Mesenchymal stem cell (in vitro differentiated cells and primary cell): ENCODE measurements around the gene HIVEP3.

Source experiments
- DNase-seq: peaks from one replicate; pipeline ENCODE4 v3.0.0-alpha.2; 2013
- H2AFZ ChIP-seq: one replicate; pipeline ENCODE4 v1.6.1; 2013; ENCODE audit warnings: low read depth, mild to moderate bottlenecking, control low read depth, inconsistent platforms, low read length, moderate library complexity
- H2AK5ac ChIP-seq: 2 replicates; pipeline ENCODE4 v1.6.1; 2013; ENCODE audit warnings: low read length, moderate library complexity, mild to moderate bottlenecking, inconsistent platforms; ENCODE audit not compliant: severe bottlenecking
- H2BK120ac ChIP-seq: one replicate; pipeline ENCODE4 v1.6.1; 2013; ENCODE audit warnings: low read depth, mild to moderate bottlenecking, inconsistent platforms, low read length, moderate library complexity
- H2BK12ac ChIP-seq, 2 experiments: one replicate each; pipeline ENCODE4 v1.6.1; 2013; ENCODE audit warnings: inconsistent platforms in 2 of 2, low read length in 2 of 2, mild to moderate bottlenecking in 2 of 2, moderate library complexity in 2 of 2, control low read depth in 1 of 2
- H2BK15ac ChIP-seq: one replicate; pipeline ENCODE4 v1.6.1; 2013; ENCODE audit warnings: mild to moderate bottlenecking, low read depth, inconsistent platforms; ENCODE audit not compliant: poor library complexity, severe bottlenecking
- H2BK5ac ChIP-seq: 2 replicates; pipeline ENCODE4 v1.6.1; 2013; ENCODE audit warnings: low read depth, mild to moderate bottlenecking, low read length, control low read depth, inconsistent platforms; ENCODE audit not compliant: poor library complexity, severe bottlenecking
- H3K14ac ChIP-seq, 2 experiments: one replicate each; pipeline ENCODE4 v1.6.1; 2013; ENCODE audit warnings: inconsistent platforms in 2 of 2, low read length in 2 of 2, control low read depth in 1 of 2, mild to moderate bottlenecking in 1 of 2, moderate library complexity in 1 of 2
- H3K18ac ChIP-seq, 2 experiments: one replicate each; pipeline ENCODE4 v1.6.1; 2013; ENCODE audit warnings: inconsistent platforms in 2 of 2, low read length in 2 of 2, control low read depth in 1 of 2, low read depth in 1 of 2, mild to moderate bottlenecking in 1 of 2
- H3K23ac ChIP-seq, 2 experiments: one replicate each; pipeline ENCODE4 v1.6.1; 2013; ENCODE audit warnings: inconsistent platforms in 2 of 2, low read length in 2 of 2, mild to moderate bottlenecking in 2 of 2, moderate library complexity in 2 of 2, control low read depth in 1 of 2
- H3K27ac ChIP-seq: 2 replicates; pipeline ENCODE4 v1.5.1; 2013; ENCODE audit warnings: mild to moderate bottlenecking, moderate library complexity, low read length, control low read depth, inconsistent platforms; ENCODE audit not compliant: poor library complexity, severe bottlenecking
- H3K27me3 ChIP-seq, 2 experiments: 2 replicates each; pipeline versions ENCODE4 v1.6.1 to v1.7.0; 2013; ENCODE audit warnings: low read length in 2 of 2, mild to moderate bottlenecking in 2 of 2, moderate library complexity in 2 of 2, control low read depth in 1 of 2, inconsistent platforms in 1 of 2; ENCODE audit not compliant: control insufficient read depth in 1 of 2, insufficient read depth in 1 of 2
- H3K36me3 ChIP-seq, 2 experiments: 2 replicates each; pipeline versions ENCODE4 v1.6.1 to v1.7.0; 2013; ENCODE audit warnings: low read length in 2 of 2, control low read depth in 1 of 2, inconsistent platforms in 1 of 2, low read depth in 1 of 2, mild to moderate bottlenecking in 1 of 2; ENCODE audit not compliant: insufficient read depth in 2 of 2, control insufficient read depth in 1 of 2
- H3K4ac ChIP-seq, 2 experiments: one replicate each; pipeline ENCODE4 v1.6.1; 2013; ENCODE audit warnings: inconsistent platforms in 2 of 2, low read length in 2 of 2, mild to moderate bottlenecking in 2 of 2, moderate library complexity in 2 of 2, control low read depth in 1 of 2, low read depth in 1 of 2
- H3K4me1 ChIP-seq: 2 replicates; pipeline ENCODE4 v1.6.1; 2013; ENCODE audit warnings: low read depth, low read length, control low read depth; ENCODE audit not compliant: control insufficient read depth, insufficient read depth
- H3K4me2 ChIP-seq: 2 replicates; pipeline ENCODE4 v1.6.1; 2013; ENCODE audit warnings: low read length, mild to moderate bottlenecking, inconsistent platforms; ENCODE audit not compliant: poor library complexity, severe bottlenecking
- H3K4me3 ChIP-seq, 2 experiments: 2 replicates each; pipeline versions ENCODE4 v1.5.1 to v1.7.0; 2013; ENCODE audit warnings: low read length in 2 of 2, mild to moderate bottlenecking in 2 of 2, control low read depth in 1 of 2, low read depth in 1 of 2; ENCODE audit not compliant: insufficient read depth in 1 of 2
- H3K79me1 ChIP-seq: replicated peaks from 2 replicates; pipeline ENCODE4 v1.6.1; 2013; ENCODE audit warnings: mild to moderate bottlenecking, control low read depth, low read length, inconsistent platforms; ENCODE audit not compliant: poor library complexity, severe bottlenecking
- H3K9ac ChIP-seq: 2 replicates; pipeline ENCODE4 v1.7.0; 2013; ENCODE audit warnings: mild to moderate bottlenecking, low read length, moderate library complexity
- H3K9me3 ChIP-seq: 2 replicates; pipeline ENCODE4 v1.7.0; 2013; ENCODE audit warnings: mild to moderate bottlenecking, low read length; ENCODE audit not compliant: control insufficient read depth
- H4K8ac ChIP-seq: one replicate; pipeline ENCODE4 v1.6.1; 2013; ENCODE audit warnings: inconsistent platforms, mild to moderate bottlenecking, low read length, moderate library complexity
- H4K91ac ChIP-seq: one replicate; pipeline ENCODE4 v1.6.1; 2013; ENCODE audit warnings: mild to moderate bottlenecking, low read length, inconsistent platforms
- WGBS: methylation state at CpG from one replicate; pipeline ENCODE4 v1.1.7; 2013; ENCODE audit warnings: mixed read lengths; 5-methylcytosine and 5-hydroxymethylcytosine counted together

Gene HIVEP3

GRCh38 chr1:41572224-41572623 lies 346.5 kb downstream of the HIVEP3 start:
- Histone ChIP-seq H2AK5ac (no peak overlapping the region), H2BK5ac (no peak overlapping the region), H3K23ac (no peak overlapping the region), H3K4ac (no peak overlapping the region), H3K27me3 (peaks cover 4 to 8% of the 10 kb centered on the region in 2 experiments), H2AFZ (no peak overlapping the region), H3K9me3 (no peaks in the 10 kb centered on the region), H4K91ac (no peak overlapping the region), H3K27ac (no peak overlapping the region), H2BK15ac (no peak overlapping the region), H3K9ac (no peak overlapping the region), H3K4me3 (no peak overlapping the region), H3K36me3 (peaks cover 0 to 13% of the 10 kb centered on the region in 2 experiments), H3K79me1 (peaks cover 1% of the 10 kb centered on the region), H2BK120ac (no peak overlapping the region), H4K8ac (no peak overlapping the region), H3K4me1 (peaks cover 8% of the 10 kb centered on the region), H3K14ac (no peak overlapping the region), H2BK12ac (no peak overlapping the region), H3K4me2 (no peak overlapping the region), H3K18ac (no peak overlapping the region)
- DNase-seq: no peak
- 92% methylated on average over 5 of the region's 5 CpGs for WGBS

GRCh38 chr1:41571041-41571440 lies 347.7 kb downstream of the HIVEP3 start:
- H4K91ac ChIP-seq: no peak overlapping the region
- H3K27me3 ChIP-seq: peaks cover 4 to 11% of the 10 kb centered on the region in 2 experiments
- no peaks in the 10 kb centered on the region for H3K9me3 ChIP-seq
- peaks cover 4% of the 10 kb centered on the region for H3K79me1 ChIP-seq
- H3K4ac ChIP-seq: no peak overlapping the region
- H2BK15ac ChIP-seq: no peak overlapping the region
- H3K9ac ChIP-seq: no peak overlapping the region
- no peak overlapping the region for H2AFZ ChIP-seq
- WGBS: 59% methylated on average over 3 of the region's 3 CpGs
- H3K27ac ChIP-seq: no peak overlapping the region
- no peak overlapping the region for H4K8ac ChIP-seq
- peaks cover 0 to 8% of the 10 kb centered on the region in 2 experiments for H3K36me3 ChIP-seq
- no peak overlapping the region for H3K23ac ChIP-seq
- H2BK12ac ChIP-seq: no peak overlapping the region
- no peak overlapping the region for H3K18ac ChIP-seq
- H2BK120ac ChIP-seq: no peak overlapping the region
- no peak overlapping the region for H3K4me3 ChIP-seq
- no peak overlapping the region for H3K4me2 ChIP-seq
- no peak overlapping the region for H3K14ac ChIP-seq
- peaks cover 8% of the 10 kb centered on the region for H3K4me1 ChIP-seq
- DNase-seq: no peak
- no peak overlapping the region for H2AK5ac ChIP-seq
- H2BK5ac ChIP-seq: no peak overlapping the region

- peaks cover 4% of the 10 kb centered on the region for H3K79me1 ChIP-seq
- no peak overlapping the region for H4K91ac ChIP-seq
- H2BK15ac ChIP-seq: no peak overlapping the region
- H3K4ac ChIP-seq: no peak overlapping the region
- no peaks in the 10 kb centered on the region for H3K9me3 ChIP-seq
- 90% methylated on average over 9 of the region's 9 CpGs for WGBS
- H3K36me3 ChIP-seq: peaks cover 0 to 8% of the 10 kb centered on the region in 2 experiments
- no peak overlapping the region for H3K4me2 ChIP-seq
- no peak overlapping the region for H3K27ac ChIP-seq
- H3K4me1 ChIP-seq: no peaks in the 10 kb centered on the region
- no peak overlapping the region for H3K14ac ChIP-seq
- no peak overlapping the region for H3K18ac ChIP-seq
- H2AK5ac ChIP-seq: no peak overlapping the region
- no peak overlapping the region for H2BK12ac ChIP-seq
- H2AFZ ChIP-seq: no peak overlapping the region
- H3K4me3 ChIP-seq: no peak overlapping the region
- no peak overlapping the region for H2BK120ac ChIP-seq
- DNase-seq: no peak
- H3K9ac ChIP-seq: no peak overlapping the region
- no peak overlapping the region for H3K23ac ChIP-seq
- no peak overlapping the region for H4K8ac ChIP-seq
- no peak overlapping the region for H2BK5ac ChIP-seq
- H3K27me3 ChIP-seq: peaks cover 7 to 16% of the 10 kb centered on the region in 2 experiments
Observed at GRCh38 chr1:41568204-41568603, 350.5 kb downstream of the HIVEP3 start.

GRCh38 chr1:41566969-41567368 lies 351.8 kb downstream of the HIVEP3 start:
- no peak overlapping the region for H4K8ac ChIP-seq
- no peaks in the 10 kb centered on the region for H3K9me3 ChIP-seq
- no peak overlapping the region for H3K23ac ChIP-seq
- no peak for DNase-seq
- H3K18ac ChIP-seq: no peak overlapping the region
- H3K79me1 ChIP-seq: peaks cover 4% of the 10 kb centered on the region
- H2BK120ac ChIP-seq: no peak overlapping the region
- peaks cover 8 to 16% of the 10 kb centered on the region in 2 experiments for H3K27me3 ChIP-seq
- no peaks in the 10 kb centered on the region for H3K4me1 ChIP-seq
- no peak overlapping the region for H4K91ac ChIP-seq
- no peak overlapping the region for H2BK5ac ChIP-seq
- no peak overlapping the region for H2BK15ac ChIP-seq
- no peak overlapping the region for H3K4me3 ChIP-seq
- no peak overlapping the region for H3K4ac ChIP-seq
- WGBS: 87% methylated on average over 1 of the region's 2 CpGs
- no peak overlapping the region for H2BK12ac ChIP-seq
- H3K9ac ChIP-seq: no peak overlapping the region
- H3K27ac ChIP-seq: no peak overlapping the region
- H3K4me2 ChIP-seq: no peak overlapping the region
- no peak overlapping the region for H3K14ac ChIP-seq
- H3K36me3 ChIP-seq: peaks cover 0 to 6% of the 10 kb centered on the region in 2 experiments
- H2AFZ ChIP-seq: no peak overlapping the region
- no peak overlapping the region for H2AK5ac ChIP-seq
